ENCODE data around the gene MIA3. TPM values are rescaled to one million over a fixed set of nuclear protein-coding genes. Genes with fewer than 3 reads are reported as not detected.

MIA3 gene
- total and polyA plus RNA-seq, 2 of the 4 experiments (the other 2 are of a cell fraction), result 35.0 to 45.4 TPM

Other genes starting within 250 kb of the MIA3 start
- under 0.01 TPM in 1 of 2 replicates, not detected in the other for gene HHIPL2, start 70.0 kb upstream of the MIA3 start, total RNA-seq (2012; rRNA removed)
- gene HHIPL2, start 70.0 kb upstream of the MIA3 start, polyA plus RNA-seq (2012; rRNA removed), result 0.12 and 0.17 TPM in 2 replicates
- gene TAF1A, start 28.2 kb upstream of the MIA3 start, total RNA-seq (2012; rRNA removed), result 5.4 and 10.0 TPM in 2 replicates
- 2.4 and 3.8 TPM in 2 replicates for gene TAF1A, start 28.2 kb upstream of the MIA3 start, polyA plus RNA-seq (2012; rRNA removed)
- 47.9 and 71.4 TPM in 2 replicates for gene AIDA, start 94.4 kb downstream of the MIA3 start, total RNA-seq (2012; rRNA removed)
- gene AIDA, start 94.4 kb downstream of the MIA3 start, polyA plus RNA-seq (2012; rRNA removed), result 34.3 and 48.6 TPM in 2 replicates
- 43.4 and 63.9 TPM in 2 replicates for gene BROX, start 94.5 kb downstream of the MIA3 start, total RNA-seq (2012; rRNA removed)
- 4.7 and 6.8 TPM in 2 replicates for gene BROX, start 94.5 kb downstream of the MIA3 start, polyA plus RNA-seq (2012; rRNA removed)
- not detected in 2 replicates for gene FAM177B, start 119.1 kb downstream of the MIA3 start, total RNA-seq (2012; rRNA removed)
- not detected in 2 replicates for gene FAM177B, start 119.1 kb downstream of the MIA3 start, polyA plus RNA-seq (2012; rRNA removed)
- 4.7 and 5.2 TPM in 2 replicates for gene DISP1, start 196.9 kb downstream of the MIA3 start, total RNA-seq (2012; rRNA removed)
- gene DISP1, start 196.9 kb downstream of the MIA3 start, polyA plus RNA-seq (2012; rRNA removed), result 3.3 TPM in 2 replicates